ENCODE results near the gene NAV2.

GRCh38 chr11:19753451-19754106, 40.9 kb downstream of the NAV2 start:
- TF ChIP-seq POLR2AphosphoS5 (IDR thresholded peaks at IDR 0.05) (no peak), POLR2A (IDR thresholded peaks at IDR 0.05) (no peak), EP300 (IDR thresholded peaks at IDR 0.05) (no peak)
- TF ChIP-seq, protein P1, sequence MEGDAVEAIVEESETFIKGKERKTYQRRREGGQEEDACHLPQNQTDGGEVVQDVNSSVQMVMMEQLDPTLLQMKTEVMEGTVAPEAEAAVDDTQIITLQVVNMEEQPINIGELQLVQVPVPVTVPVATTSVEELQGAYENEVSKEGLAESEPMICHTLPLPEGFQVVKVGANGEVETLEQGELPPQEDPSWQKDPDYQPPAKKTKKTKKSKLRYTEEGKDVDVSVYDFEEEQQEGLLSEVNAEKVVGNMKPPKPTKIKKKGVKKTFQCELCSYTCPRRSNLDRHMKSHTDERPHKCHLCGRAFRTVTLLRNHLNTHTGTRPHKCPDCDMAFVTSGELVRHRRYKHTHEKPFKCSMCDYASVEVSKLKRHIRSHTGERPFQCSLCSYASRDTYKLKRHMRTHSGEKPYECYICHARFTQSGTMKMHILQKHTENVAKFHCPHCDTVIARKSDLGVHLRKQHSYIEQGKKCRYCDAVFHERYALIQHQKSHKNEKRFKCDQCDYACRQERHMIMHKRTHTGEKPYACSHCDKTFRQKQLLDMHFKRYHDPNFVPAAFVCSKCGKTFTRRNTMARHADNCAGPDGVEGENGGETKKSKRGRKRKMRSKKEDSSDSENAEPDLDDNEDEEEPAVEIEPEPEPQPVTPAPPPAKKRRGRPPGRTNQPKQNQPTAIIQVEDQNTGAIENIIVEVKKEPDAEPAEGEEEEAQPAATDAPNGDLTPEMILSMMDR (IDR thresholded peaks at IDR 0.05), result no peak
